Measurements from ENCODE around the gene KIF13A. TPM values are rescaled to one million over a fixed set of nuclear protein-coding genes. Genes with fewer than 3 reads are reported as not detected.

KIF13A gene
- total and polyA plus RNA-seq, 10 of the 15 experiments (the other 5 are each of a cell fraction or from before 2014, with no cell fraction given): 0.02 to 0.26 (median 0.13) TPM; not detected in 2

DNA sequence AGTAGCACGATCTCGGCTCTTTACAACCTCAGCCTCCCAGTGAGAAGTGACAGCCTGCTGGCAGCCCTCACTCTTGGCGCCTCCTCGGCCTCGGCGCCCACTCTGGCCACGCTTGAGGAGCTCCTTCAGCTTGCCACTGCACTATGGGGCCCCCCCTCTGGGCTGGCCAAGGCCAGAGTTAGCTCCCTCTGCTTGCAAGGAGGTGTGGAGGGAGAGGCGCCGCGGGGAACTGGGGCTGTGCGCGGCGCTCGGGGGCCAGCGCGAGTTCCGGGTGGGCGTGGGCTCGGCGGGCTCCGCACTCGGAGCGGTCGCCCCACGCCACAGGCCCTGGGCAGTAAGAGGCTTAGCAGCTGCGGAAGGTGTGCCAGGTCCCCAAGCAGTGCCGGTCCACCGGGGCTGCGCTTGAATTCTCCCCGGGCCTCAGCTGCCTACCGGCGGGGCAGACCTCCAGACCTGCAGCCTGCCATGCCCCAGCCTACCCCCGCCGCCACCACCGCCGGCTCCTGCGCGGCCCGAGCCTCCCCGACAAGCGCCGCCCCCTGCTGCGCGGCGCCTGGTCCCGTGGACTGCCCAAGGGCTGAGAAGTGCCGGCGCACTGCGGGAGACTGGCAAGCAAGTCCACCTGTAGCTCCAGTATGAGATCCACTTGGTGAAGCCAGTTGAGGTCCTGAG is 258.7 kb downstream of the KIF13A start:
- FAIRE-seq (no peak), DNase-seq (ENCODE audit: low read depth, low spot score) (no peak), ATAC-seq (no peak)
- Histone ChIP-seq H3K9me3 (replicated peaks; ENCODE audit: control insufficient read depth, insufficient read depth, low read length) (no peaks in the 10 kb centered on the region), H3K27ac (ENCODE audit: control insufficient read depth, insufficient read depth) (no peak overlapping the region), H3K79me2 (ENCODE audit: control insufficient read depth, insufficient read depth, low read length) (no peaks in the 10 kb centered on the region), H3K27me3 (replicated peaks in 1 of 2; ENCODE audit: control insufficient read depth in 2 of 2, insufficient read depth in 2 of 2, low read length in 1 of 2) (no peaks in the 10 kb centered on the region), H4K20me1 (ENCODE audit: control insufficient read depth, insufficient read depth) (no peaks in the 10 kb centered on the region), H2AFZ (ENCODE audit: control insufficient read depth, low read depth, low read length) (no peak overlapping the region), H3K36me3 (ENCODE audit: control insufficient read depth in 2 of 2, insufficient read depth in 2 of 2, low read length in 1 of 2) (no peaks in the 10 kb centered on the region), H3K9ac (ENCODE audit: control insufficient read depth, insufficient read depth, low read length) (no peak overlapping the region), H3K4me1 (ENCODE audit: control insufficient read depth, insufficient read depth, low read length) (no peaks in the 10 kb centered on the region), H3K4me2 (ENCODE audit: control insufficient read depth, insufficient read depth) (no peak overlapping the region), H3K4me3 (no peak overlapping the region)
- ChIA-PET SMC1A (ENCODE audit: uncharacterized antibody, unreplicated experiment) (interaction anchor here (1.8 kb wide), 1 partner anchor 11 kb away, joined by 8 read pairs; no protein-coding TSS in a partner anchor), CTCF (no interaction called here), POLR2A (no interaction called here), RAD21 (ENCODE audit: unreplicated experiment) (no interaction called here)
- in situ Hi-C loops (cut with MboI): no loop called here
- 78% methylated on average over 17 of the region's 49 CpGs for WGBS (ENCODE audit: insufficient coverage, insufficient replicate concordance, low lambda C conversion rate, missing lambda C conversion rate)
- intact Hi-C loops (cut with micrococcal nuclease; ENCODE audit: unreplicated experiment): no loop called here
- BruUV-seq (replicated peaks): no TSS peak
- TF ChIP-seq MEF2B (IDR thresholded peaks at IDR 0.05; ENCODE audit: partially characterized antibody, poor library complexity, severe bottlenecking) (no peak), ATF7 (IDR thresholded peaks at IDR 0.05; ENCODE audit: low read depth) (no peak), NR2C1 (IDR thresholded peaks at IDR 0.05) (no peak), HDAC2 (IDR thresholded peaks at IDR 0.05) (no peak), NFIC (IDR thresholded peaks at IDR 0.05; ENCODE audit: low read depth, low read length) (no peak), IKZF1 (conservative IDR thresholded peaks at IDR 0.05) (no peak)
- TF ChIP-seq, protein P1, sequence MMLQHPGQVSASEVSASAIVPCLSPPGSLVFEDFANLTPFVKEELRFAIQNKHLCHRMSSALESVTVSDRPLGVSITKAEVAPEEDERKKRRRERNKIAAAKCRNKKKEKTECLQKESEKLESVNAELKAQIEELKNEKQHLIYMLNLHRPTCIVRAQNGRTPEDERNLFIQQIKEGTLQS (IDR thresholded peaks at IDR 0.05; ENCODE audit: borderline replicate concordance, extremely low read depth, low read depth, low read length): no peak
- TF ChIP-seq, protein P2, sequence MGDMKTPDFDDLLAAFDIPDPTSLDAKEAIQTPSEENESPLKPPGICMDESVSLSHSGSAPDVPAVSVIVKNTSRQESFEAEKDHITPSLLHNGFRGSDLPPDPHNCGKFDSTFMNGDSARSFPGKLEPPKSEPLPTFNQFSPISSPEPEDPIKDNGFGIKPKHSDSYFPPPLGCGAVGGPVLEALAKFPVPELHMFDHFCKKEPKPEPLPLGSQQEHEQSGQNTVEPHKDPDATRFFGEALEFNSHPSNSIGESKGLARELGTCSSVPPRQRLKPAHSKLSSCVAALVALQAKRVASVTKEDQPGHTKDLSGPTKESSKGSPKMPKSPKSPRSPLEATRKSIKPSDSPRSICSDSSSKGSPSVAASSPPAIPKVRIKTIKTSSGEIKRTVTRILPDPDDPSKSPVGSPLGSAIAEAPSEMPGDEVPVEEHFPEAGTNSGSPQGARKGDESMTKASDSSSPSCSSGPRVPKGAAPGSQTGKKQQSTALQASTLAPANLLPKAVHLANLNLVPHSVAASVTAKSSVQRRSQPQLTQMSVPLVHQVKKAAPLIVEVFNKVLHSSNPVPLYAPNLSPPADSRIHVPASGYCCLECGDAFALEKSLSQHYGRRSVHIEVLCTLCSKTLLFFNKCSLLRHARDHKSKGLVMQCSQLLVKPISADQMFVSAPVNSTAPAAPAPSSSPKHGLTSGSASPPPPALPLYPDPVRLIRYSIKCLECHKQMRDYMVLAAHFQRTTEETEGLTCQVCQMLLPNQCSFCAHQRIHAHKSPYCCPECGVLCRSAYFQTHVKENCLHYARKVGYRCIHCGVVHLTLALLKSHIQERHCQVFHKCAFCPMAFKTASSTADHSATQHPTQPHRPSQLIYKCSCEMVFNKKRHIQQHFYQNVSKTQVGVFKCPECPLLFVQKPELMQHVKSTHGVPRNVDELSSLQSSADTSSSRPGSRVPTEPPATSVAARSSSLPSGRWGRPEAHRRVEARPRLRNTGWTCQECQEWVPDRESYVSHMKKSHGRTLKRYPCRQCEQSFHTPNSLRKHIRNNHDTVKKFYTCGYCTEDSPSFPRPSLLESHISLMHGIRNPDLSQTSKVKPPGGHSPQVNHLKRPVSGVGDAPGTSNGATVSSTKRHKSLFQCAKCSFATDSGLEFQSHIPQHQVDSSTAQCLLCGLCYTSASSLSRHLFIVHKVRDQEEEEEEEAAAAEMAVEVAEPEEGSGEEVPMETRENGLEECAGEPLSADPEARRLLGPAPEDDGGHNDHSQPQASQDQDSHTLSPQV (IDR thresholded peaks at IDR 0.05): no peak
- TF ChIP-seq, protein P3, sequence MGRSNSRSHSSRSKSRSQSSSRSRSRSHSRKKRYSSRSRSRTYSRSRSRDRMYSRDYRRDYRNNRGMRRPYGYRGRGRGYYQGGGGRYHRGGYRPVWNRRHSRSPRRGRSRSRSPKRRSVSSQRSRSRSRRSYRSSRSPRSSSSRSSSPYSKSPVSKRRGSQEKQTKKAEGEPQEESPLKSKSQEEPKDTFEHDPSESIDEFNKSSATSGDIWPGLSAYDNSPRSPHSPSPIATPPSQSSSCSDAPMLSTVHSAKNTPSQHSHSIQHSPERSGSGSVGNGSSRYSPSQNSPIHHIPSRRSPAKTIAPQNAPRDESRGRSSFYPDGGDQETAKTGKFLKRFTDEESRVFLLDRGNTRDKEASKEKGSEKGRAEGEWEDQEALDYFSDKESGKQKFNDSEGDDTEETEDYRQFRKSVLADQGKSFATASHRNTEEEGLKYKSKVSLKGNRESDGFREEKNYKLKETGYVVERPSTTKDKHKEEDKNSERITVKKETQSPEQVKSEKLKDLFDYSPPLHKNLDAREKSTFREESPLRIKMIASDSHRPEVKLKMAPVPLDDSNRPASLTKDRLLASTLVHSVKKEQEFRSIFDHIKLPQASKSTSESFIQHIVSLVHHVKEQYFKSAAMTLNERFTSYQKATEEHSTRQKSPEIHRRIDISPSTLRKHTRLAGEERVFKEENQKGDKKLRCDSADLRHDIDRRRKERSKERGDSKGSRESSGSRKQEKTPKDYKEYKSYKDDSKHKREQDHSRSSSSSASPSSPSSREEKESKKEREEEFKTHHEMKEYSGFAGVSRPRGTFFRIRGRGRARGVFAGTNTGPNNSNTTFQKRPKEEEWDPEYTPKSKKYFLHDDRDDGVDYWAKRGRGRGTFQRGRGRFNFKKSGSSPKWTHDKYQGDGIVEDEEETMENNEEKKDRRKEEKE (IDR thresholded peaks at IDR 0.05): no peak
- TF ChIP-seq, protein P4, sequence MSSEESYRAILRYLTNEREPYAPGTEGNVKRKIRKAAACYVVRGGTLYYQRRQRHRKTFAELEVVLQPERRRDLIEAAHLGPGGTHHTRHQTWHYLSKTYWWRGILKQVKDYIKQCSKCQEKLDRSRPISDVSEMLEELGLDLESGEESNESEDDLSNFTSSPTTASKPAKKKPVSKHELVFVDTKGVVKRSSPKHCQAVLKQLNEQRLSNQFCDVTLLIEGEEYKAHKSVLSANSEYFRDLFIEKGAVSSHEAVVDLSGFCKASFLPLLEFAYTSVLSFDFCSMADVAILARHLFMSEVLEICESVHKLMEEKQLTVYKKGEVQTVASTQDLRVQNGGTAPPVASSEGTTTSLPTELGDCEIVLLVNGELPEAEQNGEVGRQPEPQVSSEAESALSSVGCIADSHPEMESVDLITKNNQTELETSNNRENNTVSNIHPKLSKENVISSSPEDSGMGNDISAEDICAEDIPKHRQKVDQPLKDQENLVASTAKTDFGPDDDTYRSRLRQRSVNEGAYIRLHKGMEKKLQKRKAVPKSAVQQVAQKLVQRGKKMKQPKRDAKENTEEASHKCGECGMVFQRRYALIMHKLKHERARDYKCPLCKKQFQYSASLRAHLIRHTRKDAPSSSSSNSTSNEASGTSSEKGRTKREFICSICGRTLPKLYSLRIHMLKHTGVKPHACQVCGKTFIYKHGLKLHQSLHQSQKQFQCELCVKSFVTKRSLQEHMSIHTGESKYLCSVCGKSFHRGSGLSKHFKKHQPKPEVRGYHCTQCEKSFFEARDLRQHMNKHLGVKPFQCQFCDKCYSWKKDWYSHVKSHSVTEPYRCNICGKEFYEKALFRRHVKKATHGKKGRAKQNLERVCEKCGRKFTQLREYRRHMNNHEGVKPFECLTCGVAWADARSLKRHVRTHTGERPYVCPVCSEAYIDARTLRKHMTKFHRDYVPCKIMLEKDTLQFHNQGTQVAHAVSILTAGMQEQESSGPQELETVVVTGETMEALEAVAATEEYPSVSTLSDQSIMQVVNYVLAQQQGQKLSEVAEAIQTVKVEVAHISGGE (CRISPR knock-in tag; IDR thresholded peaks at IDR 0.05): no peak
- TF ChIP-seq, protein P5, sequence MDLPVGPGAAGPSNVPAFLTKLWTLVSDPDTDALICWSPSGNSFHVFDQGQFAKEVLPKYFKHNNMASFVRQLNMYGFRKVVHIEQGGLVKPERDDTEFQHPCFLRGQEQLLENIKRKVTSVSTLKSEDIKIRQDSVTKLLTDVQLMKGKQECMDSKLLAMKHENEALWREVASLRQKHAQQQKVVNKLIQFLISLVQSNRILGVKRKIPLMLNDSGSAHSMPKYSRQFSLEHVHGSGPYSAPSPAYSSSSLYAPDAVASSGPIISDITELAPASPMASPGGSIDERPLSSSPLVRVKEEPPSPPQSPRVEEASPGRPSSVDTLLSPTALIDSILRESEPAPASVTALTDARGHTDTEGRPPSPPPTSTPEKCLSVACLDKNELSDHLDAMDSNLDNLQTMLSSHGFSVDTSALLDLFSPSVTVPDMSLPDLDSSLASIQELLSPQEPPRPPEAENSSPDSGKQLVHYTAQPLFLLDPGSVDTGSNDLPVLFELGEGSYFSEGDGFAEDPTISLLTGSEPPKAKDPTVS (IDR thresholded peaks at IDR 0.05; ENCODE audit: low read depth, low read length): no peak

All from GM12878 (cell line).